CD14-positive monocyte (primary cell): ENCODE measurements around the gene CXCR4. TPM values are rescaled to one million over a fixed set of nuclear protein-coding genes. Genes with fewer than 3 reads are reported as not detected.
A peak's percentile ranks its signal among the peaks of the same experiment; 100 is the strongest.

Experiments used
- DNase-seq, 3 donors: peaks; one replicate each; pipeline ENCODE4 v3.0.0-alpha.2; 2011 to 2022
- H2AFZ ChIP-seq: 2 replicates; pipeline ENCODE4 v1.6.0; 2012; ENCODE audit warnings: mild to moderate bottlenecking, low read depth, low read length, inconsistent platforms; ENCODE audit not compliant: insufficient read depth, poor library complexity, severe bottlenecking
- H3K27ac ChIP-seq, 2 donors: 1 replicate in 1 of 2; 2 replicates in 1 of 2; pipeline ENCODE4 v1.5.1; 2012 to 2013; ENCODE audit warnings: low read length in 2 of 2, control low read depth in 1 of 2, inconsistent platforms in 1 of 2, low read depth in 1 of 2, mild to moderate bottlenecking in 1 of 2
- H3K27me3 ChIP-seq, 2 donors: one replicate each; pipeline versions ENCODE4 v1.6.0 to v1.6.1; 2011 to 2013; ENCODE audit warnings: low read length in 2 of 2; ENCODE audit not compliant: control insufficient read depth in 2 of 2, insufficient read depth in 2 of 2
- H3K36me3 ChIP-seq, 2 donors: replicated peaks in 1 of 2; 1 replicate in 1 of 2; 2 replicates in 1 of 2; pipeline versions ENCODE4 v1.5.1 to v1.6.1; 2012 to 2013; ENCODE audit warnings: low read length in 2 of 2, control low read depth in 1 of 2, inconsistent platforms in 1 of 2, mild to moderate bottlenecking in 1 of 2; ENCODE audit not compliant: insufficient read depth in 2 of 2, control insufficient read depth in 1 of 2
- H3K4me1 ChIP-seq, 2 donors: 1 replicate in 1 of 2; 2 replicates in 1 of 2; pipeline versions ENCODE4 v1.5.1 to v1.6.1; 2012 to 2013; ENCODE audit warnings: low read length in 2 of 2, control low read depth in 1 of 2, inconsistent platforms in 1 of 2, mild to moderate bottlenecking in 1 of 2, moderate library complexity in 1 of 2; ENCODE audit not compliant: insufficient read depth in 2 of 2, control insufficient read depth in 1 of 2
- H3K4me2 ChIP-seq: replicated peaks from 2 replicates; pipeline ENCODE3; 2012; ENCODE audit warnings: low read length, moderate library complexity, mild to moderate bottlenecking; ENCODE audit not compliant: poor library complexity, severe bottlenecking; ENCODE audit errors: extremely low read depth
- H3K4me3 ChIP-seq, 3 experiments: fragments of 200-600 bp in 1 of 3; sonication (generic) in 1 of 3; replicated peaks in 1 of 3; 1 replicate in 2 of 3; 2 replicates in 1 of 3; pipeline ENCODE4 v1.5.1; 2011 to 2013; ENCODE audit warnings: low read length in 3 of 3, mild to moderate bottlenecking in 3 of 3, control low read depth in 2 of 3, low read depth in 2 of 3, inconsistent platforms in 1 of 3, moderate library complexity in 1 of 3
- H3K79me2 ChIP-seq: 2 replicates; pipeline ENCODE4 v1.6.0; 2012; ENCODE audit warnings: mild to moderate bottlenecking, control low read depth, inconsistent platforms, low read length, moderate library complexity; ENCODE audit not compliant: insufficient read depth
- H3K9ac ChIP-seq: 2 replicates; pipeline ENCODE4 v1.6.0; 2017; ENCODE audit warnings: low read length, mild to moderate bottlenecking; ENCODE audit not compliant: insufficient read depth, poor library complexity, severe bottlenecking
- H3K9me3 ChIP-seq, 2 donors: replicated peaks in 1 of 2; 1 replicate in 1 of 2; 2 replicates in 1 of 2; pipeline versions ENCODE4 v1.5.1 to v1.6.1; 2012 to 2013; ENCODE audit warnings: low read length in 2 of 2, control low read depth in 1 of 2; ENCODE audit not compliant: control insufficient read depth in 1 of 2, insufficient read depth in 1 of 2
- H4K20me1 ChIP-seq: 2 replicates; pipeline ENCODE4 v1.6.0; 2012; ENCODE audit warnings: mild to moderate bottlenecking, low read length, control low read depth, moderate library complexity; ENCODE audit not compliant: insufficient read depth
- H3K27ac Mint-ChIP-seq, 7 donors: one replicate each; pipeline ENCODE4 v1.8.0; 2020; ENCODE audit warnings: mild to moderate bottlenecking in 7 of 7, mixed read lengths in 7 of 7, moderate library complexity in 6 of 7, inconsistent platforms in 2 of 7
- H3K27me3 Mint-ChIP-seq, 3 donors: one replicate each; pipeline ENCODE4 v1.8.0; 2021 to 2022; ENCODE audit warnings: low read depth in 3 of 3, mild to moderate bottlenecking in 3 of 3, mixed read lengths in 3 of 3, moderate library complexity in 3 of 3, inconsistent platforms in 1 of 3
- H3K36me3 Mint-ChIP-seq, 2 donors: one replicate each; pipeline ENCODE4 v1.8.0; 2020; ENCODE audit warnings: mixed read lengths in 2 of 2, inconsistent platforms in 1 of 2, mild to moderate bottlenecking in 1 of 2
- H3K4me1 Mint-ChIP-seq: one replicate; pipeline ENCODE4 v1.8.0; 2020; ENCODE audit warnings: mild to moderate bottlenecking, mixed read lengths
- H3K4me3 Mint-ChIP-seq, 2 donors: one replicate each; pipeline ENCODE4 v1.8.0; 2020; ENCODE audit warnings: mild to moderate bottlenecking in 2 of 2, mixed read lengths in 2 of 2, moderate library complexity in 1 of 2
- H3K9me3 Mint-ChIP-seq, 7 donors: one replicate each; pipeline ENCODE4 v1.8.0; 2020 to 2022; ENCODE audit warnings: mixed read lengths in 7 of 7, mild to moderate bottlenecking in 6 of 7, moderate library complexity in 6 of 7, inconsistent platforms in 2 of 7
- WGBS: methylation state at CpG from one replicate; pipeline ENCODE4 v1.1.5; 2013; ENCODE audit warnings: missing lambda C conversion rate; ENCODE audit not compliant: insufficient coverage; 5-methylcytosine and 5-hydroxymethylcytosine counted together
- intact Hi-C, 2 donors: fragments of 100-400 bp; cut with micrococcal nuclease; formaldehyde crosslinking; loops; one replicate each; pipeline versions ENCODE4 v1.15.0 to v1.15.1; 2023
- polyA plus RNA-seq, 3 donors: library from polyadenylated mRNA; depleted of rRNA in 1 of 3; unstranded in 2 of 3; stranded (reverse) in 1 of 3; fragments of 300-500 nt in 2 of 3; fragments of >200 nt in 1 of 3; fragmentation: Illumina TruSeq in 2 of 3; gene quantifications; 1 replicate in 2 of 3; 2 replicates in 1 of 3; pipeline ENCODE4 v1.2.3, GENCODE V29; 2012 to 2021
- TF ChIP-seq, protein P1 (sequence below): fragments of 200-600 bp; IDR thresholded peaks from one replicate; pipeline ENCODE4 v1.8.0; 2022; ENCODE audit warnings: antibody characterized with exemption, mild to moderate bottlenecking

CXCR4 gene
- polyA plus RNA-seq, 3 donors = 140 to 1,274 (median 391) TPM

DNA sequence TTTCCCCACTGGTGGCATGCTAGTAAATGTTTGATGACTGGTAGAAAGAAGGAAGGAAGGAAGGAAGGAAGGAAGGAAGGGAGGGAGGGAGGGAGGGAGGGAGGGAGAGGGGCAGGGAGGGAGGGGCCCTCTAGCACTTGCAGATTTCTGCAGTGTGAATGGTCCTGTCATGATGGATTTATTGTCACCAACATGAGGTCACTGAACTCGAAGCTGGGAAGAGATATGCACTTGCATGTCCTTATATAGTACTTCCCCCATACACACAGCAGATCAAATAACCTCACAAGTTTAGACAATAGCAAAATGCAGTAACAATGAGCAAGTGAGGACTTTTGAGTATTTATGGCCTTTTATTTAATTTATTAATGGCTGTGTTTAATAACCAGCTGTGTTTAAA is 44.5 kb upstream of the CXCR4 start:
- Mint-ChIP-seq H3K36me3 (no peaks in the 10 kb centered on the region), H3K27me3 (peaks cover 0 to under 1% (median 0%) of the 10 kb centered on the region in 3 donors), H3K4me3 (no peak overlapping the region), H3K9me3 (peaks cover 0 to 3% (median 0%) of the 10 kb centered on the region in 7 donors), H3K27ac (peak overlapping the region in 1 of 7 donors; percentile 15), H3K4me1 (peaks cover 38% of the 10 kb centered on the region)
- intact Hi-C loops = no loop called here
- WGBS = no CpG with 5 or more reads among the region's 1 CpG
- Histone ChIP-seq H3K27ac (no peak overlapping the region), H3K4me1 (peaks cover 8 to 25% of the 10 kb centered on the region in 2 donors), H3K79me2 (no peaks in the 10 kb centered on the region), H3K9ac (no peak overlapping the region), H3K36me3 (no peaks in the 10 kb centered on the region), H2AFZ (no peak overlapping the region), H3K27me3 (no peaks in the 10 kb centered on the region), H3K9me3 (no peaks in the 10 kb centered on the region), H3K4me2 (no peak overlapping the region), H3K4me3 (no peak overlapping the region), H4K20me1 (no peaks in the 10 kb centered on the region)
- no peak for DNase-seq
- TF ChIP-seq, protein P1, sequence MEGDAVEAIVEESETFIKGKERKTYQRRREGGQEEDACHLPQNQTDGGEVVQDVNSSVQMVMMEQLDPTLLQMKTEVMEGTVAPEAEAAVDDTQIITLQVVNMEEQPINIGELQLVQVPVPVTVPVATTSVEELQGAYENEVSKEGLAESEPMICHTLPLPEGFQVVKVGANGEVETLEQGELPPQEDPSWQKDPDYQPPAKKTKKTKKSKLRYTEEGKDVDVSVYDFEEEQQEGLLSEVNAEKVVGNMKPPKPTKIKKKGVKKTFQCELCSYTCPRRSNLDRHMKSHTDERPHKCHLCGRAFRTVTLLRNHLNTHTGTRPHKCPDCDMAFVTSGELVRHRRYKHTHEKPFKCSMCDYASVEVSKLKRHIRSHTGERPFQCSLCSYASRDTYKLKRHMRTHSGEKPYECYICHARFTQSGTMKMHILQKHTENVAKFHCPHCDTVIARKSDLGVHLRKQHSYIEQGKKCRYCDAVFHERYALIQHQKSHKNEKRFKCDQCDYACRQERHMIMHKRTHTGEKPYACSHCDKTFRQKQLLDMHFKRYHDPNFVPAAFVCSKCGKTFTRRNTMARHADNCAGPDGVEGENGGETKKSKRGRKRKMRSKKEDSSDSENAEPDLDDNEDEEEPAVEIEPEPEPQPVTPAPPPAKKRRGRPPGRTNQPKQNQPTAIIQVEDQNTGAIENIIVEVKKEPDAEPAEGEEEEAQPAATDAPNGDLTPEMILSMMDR = no peak

DNA sequence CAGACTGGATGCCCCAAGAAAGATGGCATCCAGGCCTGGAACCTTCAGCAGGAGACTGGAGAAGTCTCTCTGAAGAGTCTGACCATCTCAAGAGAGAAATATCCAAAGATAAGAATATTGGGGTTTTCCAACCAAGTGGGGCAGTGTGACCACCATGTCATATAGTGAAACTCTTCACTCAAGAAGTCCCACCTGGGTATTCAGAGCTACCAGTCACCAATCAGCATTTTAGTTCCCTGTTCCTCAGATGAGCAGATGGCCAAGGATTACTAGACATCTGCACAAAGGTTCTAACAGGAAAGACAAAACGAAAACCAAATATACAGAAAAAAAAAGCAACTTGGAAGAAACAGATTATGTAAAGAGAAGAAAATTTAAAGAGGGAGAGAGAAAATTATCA is 38.5 kb upstream of the CXCR4 start:
- no peaks in the 10 kb centered on the region for H4K20me1 ChIP-seq
- WGBS = no CpG with 5 or more reads among the region's 1 CpG
- no peak overlapping the region for H2AFZ ChIP-seq
- H3K27ac ChIP-seq = no peak overlapping the region
- H3K9ac ChIP-seq = no peak overlapping the region
- H3K4me1 ChIP-seq = peaks cover 0 to 9% of the 10 kb centered on the region in 2 donors
- no peaks in the 10 kb centered on the region for H3K9me3 ChIP-seq
- no peak overlapping the region for H3K4me2 ChIP-seq
- intact Hi-C loops = no loop called here
- Mint-ChIP-seq H3K27me3 (no peaks in the 10 kb centered on the region), H3K4me1 (peaks cover 22% of the 10 kb centered on the region), H3K4me3 (no peak overlapping the region), H3K36me3 (no peaks in the 10 kb centered on the region), H3K27ac (no peak overlapping the region), H3K9me3 (peaks cover 0 to 4% (median 0%) of the 10 kb centered on the region in 7 donors)
- H3K27me3 ChIP-seq = no peaks in the 10 kb centered on the region
- no peaks in the 10 kb centered on the region for H3K79me2 ChIP-seq
- no peaks in the 10 kb centered on the region for H3K36me3 ChIP-seq
- no peak overlapping the region for H3K4me3 ChIP-seq
- TF ChIP-seq, protein P1 = no peak
- no peak for DNase-seq
